Measurements from ENCODE around the gene MFAP1. TPM values are rescaled to one million over a fixed set of nuclear protein-coding genes. Genes with fewer than 3 reads are reported as not detected.

Gene MFAP1
- total RNA-seq, 6 donors from 2014 or later, result 7.4 to 20.0 (median 17.5) TPM

GRCh38 chr15:43794269-43795037, 30.0 kb downstream of the MFAP1 start:
- TF ChIP-seq POLR2AphosphoS5 (IDR thresholded peaks at IDR 0.05), result no peak
- no peak for TF ChIP-seq EP300 (IDR thresholded peaks at IDR 0.05)
- TF ChIP-seq POLR2A (IDR thresholded peaks at IDR 0.05), result no peak
- TF ChIP-seq CTCF (IDR thresholded peaks at IDR 0.05), result no peak
- peaks cover 44 to 65% (median 47%) of the 10 kb centered on the region in 4 donors for H3K4me1 ChIP-seq

GRCh38 chr15:43793647-43794046, 30.8 kb downstream of the MFAP1 start:
- H3K27me3 ChIP-seq, result no peaks in the 10 kb centered on the region
- peak overlapping the region; percentile 95 to 100 (median 98) for H3K27ac ChIP-seq
- DNase-seq (no peak), ATAC-seq (ENCODE audit: low FRiP score in 2 of 2) (no peak)
- peaks cover 39 to 58% (median 42%) of the 10 kb centered on the region in 4 donors for H3K4me1 ChIP-seq
- TF ChIP-seq POLR2AphosphoS5 (IDR thresholded peaks at IDR 0.05) (no peak), CTCF (IDR thresholded peaks at IDR 0.05) (no peak), POLR2A (IDR thresholded peaks at IDR 0.05) (no peak), EP300 (IDR thresholded peaks at IDR 0.05) (no peak)
- peaks cover 5 to 52% (median 27%) of the 10 kb centered on the region in 4 donors for H3K36me3 ChIP-seq
- 56 to 77% methylated on average over 10 of the region's 10 CpGs for WGBS, 2 donors
- H3K9me3 ChIP-seq, result no peaks in the 10 kb centered on the region
- H3K4me3 ChIP-seq, result peak overlapping the region; percentile 62 to 93 (median 78)

More at GRCh38 chr15:43794269-43795037, 30.0 kb downstream of the MFAP1 start:
- peak overlapping the region in 1 of 4 donors; percentile 82 for H3K4me3 ChIP-seq
- ATAC-seq (ENCODE audit: low FRiP score in 2 of 2) (no peak), DNase-seq (no peak)
- 64 to 70% methylated on average over 8 to 9 of the region's 9 CpGs for WGBS, 2 donors
- H3K27ac ChIP-seq, result peak overlapping the region; percentile 95 to 100 (median 98)
- H3K9me3 ChIP-seq, result no peaks in the 10 kb centered on the region
- no peaks in the 10 kb centered on the region for H3K27me3 ChIP-seq
- peaks cover 5 to 60% (median 29%) of the 10 kb centered on the region in 4 donors for H3K36me3 ChIP-seq

GRCh38 chr15:43792761-43793476, 31.6 kb downstream of the MFAP1 start:
- peak overlapping the region; percentile 95 to 100 (median 98) for H3K27ac ChIP-seq
- peaks cover 5 to 45% (median 26%) of the 10 kb centered on the region in 4 donors for H3K36me3 ChIP-seq
- H3K4me1 ChIP-seq, result peaks cover 32 to 51% (median 36%) of the 10 kb centered on the region in 4 donors
- DNase-seq (peak in 1 of 2 donors; percentile 53), ATAC-seq (ENCODE audit: low FRiP score in 2 of 2) (peak; percentile 38 to 39)
- no peaks in the 10 kb centered on the region for H3K27me3 ChIP-seq
- peak overlapping the region; percentile 62 to 93 (median 78) for H3K4me3 ChIP-seq
- no peak for TF ChIP-seq EP300 (IDR thresholded peaks at IDR 0.05)
- peak in 3 of 6 experiments; percentile 4 to 47 (median 19) for TF ChIP-seq CTCF (IDR thresholded peaks at IDR 0.05)
- TF ChIP-seq POLR2A (IDR thresholded peaks at IDR 0.05), result peak in 1 of 4 donors; percentile 28
- TF ChIP-seq POLR2AphosphoS5 (IDR thresholded peaks at IDR 0.05), result peak; percentile 43 to 63
- no peaks in the 10 kb centered on the region for H3K9me3 ChIP-seq
- WGBS, 2 donors, result 1 to 2% methylated on average over 32 to 33 of the region's 33 CpGs

- H3K36me3 ChIP-seq, result peaks cover 5 to 38% (median 23%) of the 10 kb centered on the region in 4 donors
- TF ChIP-seq CTCF (IDR thresholded peaks at IDR 0.05), result no peak
- TF ChIP-seq POLR2A (IDR thresholded peaks at IDR 0.05), result peak; percentile 97 to 100 (median 98)
- peak; percentile 99 to 100 for TF ChIP-seq POLR2AphosphoS5 (IDR thresholded peaks at IDR 0.05)
- peak in 1 of 4 donors; percentile 73 for TF ChIP-seq EP300 (IDR thresholded peaks at IDR 0.05)
- H3K4me1 ChIP-seq, result peaks cover 27 to 43% (median 31%) of the 10 kb centered on the region in 4 donors
- peak within 1 kb of the TSS; percentile 62 to 93 (median 78) for H3K4me3 ChIP-seq
- no peaks in the 10 kb centered on the region for H3K9me3 ChIP-seq
- H3K27me3 ChIP-seq, result no peaks in the 10 kb centered on the region
- WGBS, 2 donors, result 0% methylated on average over 3 to 51 of the region's 66 CpGs
- peak within 1 kb of the TSS; percentile 95 to 100 (median 98) for H3K27ac ChIP-seq
- ATAC-seq (ENCODE audit: low FRiP score in 2 of 2) (peak; percentile 98 to 99), DNase-seq (peak; percentile 100)
These were observed 32.3 kb downstream of the MFAP1 start, which contains the start of gene SERF2 for GRCh38 chr15:43791993-43792760. Gene SERF2 (plus strand): TSS chr15:43792320. CDS start chr15:43792377, 57 bp downstream.

Data from upper lobe of left lung (tissue), 6 donors.